Fibroblast of the conjunctiva (primary cell): Measurements from ENCODE around the gene RHBDL1.

ENCODE experiments used
- DNase-seq: peaks from one replicate; pipeline ENCODE4 v3.0.0-alpha.2; 2010; ENCODE audit warnings: low read depth

Gene RHBDL1

DNA sequence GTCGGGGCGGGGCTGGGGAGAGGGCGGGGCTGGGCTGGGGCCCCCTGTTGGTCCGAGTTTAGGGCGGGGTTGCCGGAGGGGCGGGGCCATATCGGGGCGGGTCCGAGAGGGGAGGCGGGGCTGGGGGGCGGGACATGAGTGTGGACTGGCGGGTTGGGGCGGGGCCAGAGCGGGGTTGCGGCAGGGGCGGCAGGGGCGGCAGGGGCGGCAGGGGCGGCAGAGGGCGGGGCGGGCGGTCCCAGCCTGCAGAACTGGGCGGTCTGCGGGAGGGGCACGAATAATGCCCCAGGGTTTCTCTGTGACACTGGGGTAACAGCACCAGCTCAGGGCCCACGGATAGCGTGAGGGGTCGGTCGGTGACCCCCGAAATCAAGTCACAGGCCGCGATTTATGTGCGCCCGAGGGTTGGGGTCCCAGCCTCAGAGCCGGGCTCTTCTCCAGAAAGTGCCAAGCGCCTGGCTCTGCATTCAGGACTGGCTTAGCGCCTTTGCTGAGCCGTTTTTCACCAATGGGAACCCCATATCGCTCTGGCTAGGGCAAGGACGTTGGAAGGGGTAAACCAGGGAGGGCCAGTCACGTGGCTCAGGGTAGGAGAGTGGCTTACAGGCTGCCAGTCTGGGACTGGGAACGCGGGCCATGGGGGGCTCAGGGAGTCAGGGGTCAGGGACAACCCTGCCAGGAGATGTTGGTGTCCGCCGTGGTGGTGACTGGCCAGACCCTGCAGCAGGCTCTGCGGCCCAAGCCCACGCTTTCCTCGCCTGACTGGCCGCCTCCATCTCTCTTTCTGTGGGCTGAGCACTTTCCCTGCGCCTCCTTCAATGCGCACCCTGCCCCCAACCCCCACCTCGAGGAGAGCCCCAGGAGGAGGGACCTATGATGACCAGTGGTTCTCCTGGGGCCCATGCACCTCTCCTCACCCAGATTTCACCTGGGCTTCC is 38.1 kb upstream of the RHBDL1 start:
- peak; percentile 85 for DNase-seq

DNA sequence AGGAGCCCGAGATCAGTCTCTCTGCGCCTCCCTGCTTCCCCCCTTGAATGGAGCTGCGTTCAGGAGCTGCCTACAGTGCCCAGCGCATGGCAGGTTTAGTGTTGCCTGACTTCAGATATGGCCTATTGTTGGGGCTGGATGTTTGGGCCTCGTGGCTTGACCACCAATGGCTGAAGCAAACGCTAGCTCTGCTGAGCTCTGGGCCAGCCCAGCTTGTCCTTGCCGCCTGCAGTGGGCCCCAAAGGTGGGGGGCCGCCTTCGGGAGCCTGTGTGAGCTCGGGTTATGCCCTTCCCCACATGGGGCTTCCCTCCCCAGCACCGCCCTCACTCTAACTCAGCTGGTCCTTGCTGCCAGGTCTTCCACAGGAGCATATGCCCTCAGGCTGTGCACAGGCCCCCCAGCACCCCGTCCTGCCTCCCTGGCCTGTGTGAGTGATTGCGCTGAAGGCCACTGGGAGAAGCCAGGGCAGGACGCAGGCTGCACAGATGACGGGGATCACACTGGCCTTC is 37.4 kb upstream of the RHBDL1 start:
- no peak for DNase-seq

DNA sequence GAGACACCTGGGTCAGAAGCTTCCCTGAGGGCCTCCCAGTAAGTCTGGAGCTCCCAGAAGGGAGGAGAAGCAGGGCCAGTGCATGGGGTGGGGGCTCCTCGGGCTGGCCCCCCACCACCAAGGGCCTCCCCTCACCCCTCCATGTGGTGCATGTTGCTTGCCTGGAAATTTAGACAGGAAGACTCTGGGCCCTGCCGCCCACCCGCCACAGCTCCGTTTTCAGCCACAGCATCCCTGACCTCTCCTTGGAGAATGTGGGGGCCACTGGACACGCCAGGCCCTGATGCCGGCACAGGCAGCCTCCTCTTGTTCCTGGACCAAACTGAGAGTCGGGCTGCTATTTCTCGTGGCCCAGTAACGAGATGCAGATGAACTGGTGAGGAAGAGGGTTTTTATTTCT is 36.6 kb upstream of the RHBDL1 start:
- DNase-seq, result no peak

DNA sequence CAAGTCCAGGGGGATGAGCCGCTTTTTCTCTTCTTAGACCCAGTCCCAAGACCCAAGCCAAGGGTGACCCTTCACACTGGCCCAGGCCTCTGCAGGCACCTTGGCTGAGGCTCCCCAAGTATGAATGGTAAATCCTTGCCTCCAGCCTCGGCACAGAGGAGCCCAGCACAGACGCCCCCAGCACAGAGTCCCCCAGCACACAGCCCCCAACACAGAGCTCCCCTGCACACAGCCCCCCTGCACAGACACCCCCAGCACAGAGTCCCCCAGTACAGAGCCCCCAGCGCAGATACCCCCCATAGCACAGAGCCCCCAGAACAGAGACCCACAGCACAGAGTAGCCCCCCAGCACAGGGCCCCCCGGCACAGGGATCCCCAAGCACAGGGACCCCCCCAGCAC is 34.9 kb upstream of the RHBDL1 start:
- no peak for DNase-seq

DNA sequence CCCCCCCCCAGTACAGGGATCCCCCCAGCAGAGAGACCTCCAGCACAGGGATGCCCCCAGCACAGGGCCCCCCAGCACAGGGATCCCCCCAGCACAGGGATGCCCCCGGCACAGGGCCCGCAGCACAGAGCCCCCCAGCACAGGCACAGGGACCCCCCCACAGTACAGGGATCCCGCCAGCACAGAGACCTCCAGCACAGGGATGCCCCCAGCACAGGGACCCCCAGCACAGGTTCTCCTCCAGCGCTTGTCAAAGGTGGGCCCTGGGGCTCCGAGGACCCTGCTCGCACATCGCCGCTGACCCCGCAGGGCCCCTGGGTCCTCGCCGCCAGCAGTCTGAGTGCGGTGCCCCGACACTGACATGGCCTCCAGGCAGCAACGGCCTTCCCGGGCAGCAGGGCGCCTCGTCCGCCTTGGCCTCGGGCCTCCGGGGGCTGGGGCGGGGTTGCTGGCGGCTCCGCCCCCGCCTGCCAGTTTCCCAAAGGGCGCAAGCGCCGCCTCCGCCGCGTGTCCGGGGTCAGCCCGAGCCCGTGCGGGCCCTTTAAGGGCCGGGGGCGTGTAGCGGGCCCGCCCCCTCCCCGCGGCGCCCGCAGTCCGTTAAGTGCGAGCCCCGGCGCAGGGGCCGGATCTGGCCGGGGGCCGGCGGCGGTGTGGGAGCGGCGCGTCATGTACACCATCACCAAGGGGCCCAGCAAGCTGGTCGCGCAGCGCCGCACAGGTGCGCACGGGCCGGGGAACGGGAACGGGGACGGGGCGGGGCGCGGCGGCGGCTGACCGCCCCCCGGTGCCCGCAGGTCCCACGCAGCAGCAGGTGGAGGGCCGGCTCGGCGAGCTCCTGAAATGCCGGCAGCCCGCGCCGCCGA is 33.9 kb upstream of the RHBDL1 start, which contains the start of gene MCRIP2:
MCRIP2 (plus strand) TSS at position 503 of the 863 bp plus-strand sequence; CDS start at position 667, 164 bp downstream.
- peak; percentile 52 for DNase-seq

DNA sequence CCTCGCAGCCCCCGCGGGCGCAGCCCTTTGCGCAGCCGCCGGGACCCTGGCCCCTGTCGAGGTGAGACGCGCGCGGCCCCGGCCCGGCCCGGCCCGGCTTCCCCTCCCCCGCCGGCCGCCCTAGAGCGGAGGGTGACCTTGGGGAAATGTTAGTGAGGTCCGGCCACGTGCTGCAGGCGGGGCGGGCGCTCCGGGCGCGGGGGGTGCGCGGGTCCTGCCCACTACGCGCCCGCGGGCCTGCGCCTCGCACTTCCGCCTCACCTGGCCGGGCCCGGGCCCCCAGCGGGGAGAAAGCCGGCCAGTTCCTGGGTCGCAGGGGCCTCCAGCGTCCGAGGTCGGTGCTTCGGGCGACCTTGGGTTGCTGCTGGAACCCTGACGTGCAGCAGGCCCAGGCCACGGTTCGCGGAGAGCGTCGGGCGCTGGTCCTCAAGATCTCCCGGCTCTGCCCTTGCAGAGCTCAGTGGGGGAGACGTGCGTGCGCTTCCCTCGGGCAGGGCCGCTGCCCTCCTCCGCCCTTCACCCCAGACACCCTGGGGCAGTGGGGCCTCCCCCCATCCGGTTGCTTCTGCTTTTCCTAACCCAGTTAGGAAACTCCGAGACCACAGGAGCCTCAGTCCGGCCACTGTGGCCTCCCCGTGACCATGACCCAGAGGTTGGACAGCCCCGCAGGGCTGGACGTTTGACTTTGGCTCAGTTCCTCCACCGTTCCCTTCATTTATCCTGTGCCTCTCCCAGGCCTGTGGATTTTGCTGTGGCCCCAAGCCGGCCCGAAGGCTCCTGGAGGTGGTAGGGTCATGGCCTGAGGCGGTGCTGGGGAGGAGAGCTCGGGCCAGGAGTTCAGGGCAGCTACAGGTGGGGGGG is 33.1 kb upstream of the RHBDL1 start:
- no peak for DNase-seq

DNA sequence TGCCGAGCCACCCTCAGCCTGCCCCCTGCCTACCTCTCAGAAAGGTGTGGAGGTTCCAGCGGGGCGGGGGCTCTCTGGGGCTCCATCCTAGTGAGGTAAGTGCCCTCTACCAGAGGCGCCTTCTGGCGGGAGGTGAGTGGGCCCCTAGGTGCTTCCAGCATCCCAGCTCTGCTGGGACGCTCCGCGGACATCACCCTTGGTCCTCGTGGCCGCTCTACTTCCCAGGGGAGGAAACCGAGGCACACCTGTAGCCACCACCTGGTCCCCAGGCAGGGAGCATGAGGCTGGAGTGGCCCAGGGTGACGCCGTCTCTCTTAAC is 32.5 kb upstream of the RHBDL1 start:
- DNase-seq, result no peak

DNA sequence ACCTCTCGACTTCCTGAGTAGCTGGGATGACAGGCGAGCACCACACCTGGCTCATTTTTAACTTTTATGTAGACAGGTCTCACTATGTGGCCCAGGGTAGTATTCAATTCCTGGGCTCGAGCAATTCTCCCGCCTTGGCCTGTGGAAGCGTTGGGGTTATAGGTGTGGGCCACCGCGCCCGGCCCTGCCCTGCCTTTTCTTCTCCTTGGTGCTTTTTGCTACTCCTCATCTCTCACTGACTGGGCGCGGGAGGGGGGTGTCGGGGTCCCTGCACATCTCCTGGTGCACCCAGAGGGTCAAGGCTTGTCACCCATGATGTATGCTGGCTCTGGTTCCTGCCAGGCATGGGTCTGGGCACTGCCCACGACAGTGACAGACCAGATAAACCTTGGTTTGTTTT is 30.9 kb upstream of the RHBDL1 start:
- DNase-seq, result no peak

DNA sequence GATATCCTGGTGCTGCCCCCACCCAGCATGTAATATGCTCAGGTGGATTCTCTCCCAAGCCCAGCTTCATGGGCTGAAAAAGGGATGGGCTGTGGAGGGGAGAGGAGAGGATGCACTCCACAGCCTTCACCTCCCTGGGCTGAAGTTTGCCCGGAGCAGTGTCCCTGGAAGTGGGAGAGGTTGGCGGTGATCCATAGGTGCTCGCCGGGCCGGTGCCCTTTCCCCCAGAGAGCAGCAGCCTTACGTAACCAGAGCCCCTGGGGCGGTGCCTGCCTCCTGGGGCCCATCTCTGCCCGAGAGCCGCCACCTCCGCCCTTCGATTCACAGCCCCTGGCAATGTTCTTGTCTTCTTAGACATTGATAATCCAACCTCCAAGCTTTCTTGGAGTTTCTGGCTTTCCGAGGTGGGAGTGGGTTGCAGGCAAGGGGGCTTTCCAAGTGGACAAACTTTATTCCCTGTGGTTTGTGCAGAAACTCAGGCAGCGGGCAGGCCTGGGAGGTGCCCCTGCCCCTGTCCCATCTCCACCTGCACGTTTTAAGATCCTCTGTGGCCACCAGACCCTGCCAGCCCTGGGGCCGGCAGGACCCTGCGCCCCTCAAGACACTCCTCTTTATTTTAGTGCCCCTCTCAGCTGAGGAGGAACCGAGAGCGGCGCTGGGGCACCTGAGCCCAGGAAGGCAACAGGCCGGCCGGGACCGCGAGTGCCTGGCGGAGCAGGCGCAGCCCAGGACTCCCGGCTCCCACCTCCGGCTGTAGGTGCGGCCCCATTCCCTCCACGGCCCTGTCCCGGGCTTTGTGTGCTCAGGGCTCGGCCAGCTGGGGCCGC is 29.4 kb upstream of the RHBDL1 start:
- no peak for DNase-seq

DNA sequence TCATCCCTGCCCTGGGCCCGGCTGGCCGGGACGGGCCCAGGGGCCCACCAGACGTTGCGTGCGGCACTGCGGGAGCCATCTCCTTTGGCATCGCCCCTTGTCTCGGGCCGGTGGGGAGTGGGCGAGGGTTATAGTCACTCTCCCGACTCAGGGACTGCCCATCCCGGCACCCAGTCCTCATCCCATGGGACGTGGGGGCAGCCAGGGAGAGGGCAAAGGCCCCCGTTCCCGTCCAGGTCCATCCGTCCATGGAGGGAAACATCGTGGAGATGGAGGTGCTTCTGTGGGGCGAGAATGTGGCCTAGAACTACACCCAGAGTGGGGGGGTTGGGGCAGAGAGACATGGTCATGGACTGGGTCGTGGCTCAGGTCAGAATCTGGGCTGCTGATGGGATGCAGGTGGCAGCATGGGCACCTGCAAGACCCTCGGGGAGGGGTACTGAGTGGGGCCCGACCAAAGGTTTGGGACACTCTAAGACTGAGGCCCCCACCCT is 28.7 kb upstream of the RHBDL1 start:
- no peak for DNase-seq

DNA sequence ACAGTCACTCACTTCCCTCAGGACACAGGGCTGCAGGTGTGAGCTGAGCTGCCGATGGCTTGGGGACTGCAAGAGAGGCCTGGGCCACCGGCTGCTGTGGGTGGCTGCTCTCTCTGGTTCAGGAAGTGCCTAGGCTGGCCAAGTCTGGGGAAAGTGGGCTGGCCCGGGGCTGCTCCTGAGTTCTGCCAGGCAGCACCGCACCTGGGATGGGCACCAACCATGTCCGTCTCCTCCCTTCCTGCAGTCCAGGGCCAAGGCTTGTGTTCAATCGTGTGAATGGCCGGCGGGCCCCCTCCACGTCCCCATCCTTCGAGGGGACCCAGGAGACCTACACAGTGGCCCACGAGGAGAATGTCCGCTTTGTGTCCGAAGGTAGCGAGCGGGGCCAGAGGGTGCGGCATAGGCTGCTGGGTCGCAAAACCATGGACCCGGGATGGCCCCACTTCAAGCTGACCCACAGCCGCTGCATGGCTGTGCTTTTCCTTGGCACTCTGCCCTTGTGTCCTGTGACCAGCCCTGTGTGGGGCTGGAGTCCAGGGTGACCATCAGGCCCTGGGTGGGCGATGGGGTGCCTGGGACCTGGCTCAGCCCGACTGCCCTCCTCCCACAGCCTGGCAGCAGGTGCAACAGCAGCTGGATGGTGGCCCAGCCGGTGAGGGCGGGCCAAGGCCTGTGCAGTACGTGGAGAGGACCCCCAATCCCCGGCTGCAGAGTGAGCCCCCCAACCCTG is 28.1 kb upstream of the RHBDL1 start:
- no peak for DNase-seq

DNA sequence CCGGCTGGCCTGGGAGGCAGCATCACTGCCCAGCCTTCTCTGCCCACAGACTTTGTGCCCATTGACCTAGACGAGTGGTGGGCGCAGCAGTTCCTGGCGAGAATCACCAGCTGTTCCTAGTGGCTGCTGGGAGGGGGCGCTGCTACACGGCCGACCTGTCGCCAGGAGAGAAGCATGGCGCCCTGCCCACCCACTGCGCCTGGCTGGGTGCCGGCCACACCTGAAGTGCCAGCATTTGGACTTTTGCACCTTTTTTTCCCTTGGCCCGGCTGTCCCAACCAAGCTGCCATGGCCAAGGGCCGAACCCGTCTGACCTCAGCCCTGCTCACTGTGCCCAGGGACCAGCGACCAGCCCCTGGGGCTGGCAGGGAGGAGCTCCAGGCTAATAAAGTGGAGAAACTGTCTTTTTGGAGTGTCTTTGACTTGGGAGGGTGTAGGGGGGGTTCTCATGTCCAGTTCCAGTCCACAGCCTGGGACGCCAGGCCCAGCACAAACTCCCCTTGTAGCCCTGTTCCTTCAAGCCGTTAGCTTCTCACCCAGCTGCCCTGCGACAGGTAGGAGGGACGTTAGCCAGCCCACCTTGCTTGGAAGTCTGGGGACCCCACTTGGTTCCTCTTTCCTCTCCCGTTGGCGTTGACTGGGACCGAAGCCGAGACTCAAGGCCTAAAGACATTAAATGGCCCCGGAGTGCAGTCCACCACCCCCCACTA is 27.2 kb upstream of the RHBDL1 start:
- DNase-seq, result no peak

DNA sequence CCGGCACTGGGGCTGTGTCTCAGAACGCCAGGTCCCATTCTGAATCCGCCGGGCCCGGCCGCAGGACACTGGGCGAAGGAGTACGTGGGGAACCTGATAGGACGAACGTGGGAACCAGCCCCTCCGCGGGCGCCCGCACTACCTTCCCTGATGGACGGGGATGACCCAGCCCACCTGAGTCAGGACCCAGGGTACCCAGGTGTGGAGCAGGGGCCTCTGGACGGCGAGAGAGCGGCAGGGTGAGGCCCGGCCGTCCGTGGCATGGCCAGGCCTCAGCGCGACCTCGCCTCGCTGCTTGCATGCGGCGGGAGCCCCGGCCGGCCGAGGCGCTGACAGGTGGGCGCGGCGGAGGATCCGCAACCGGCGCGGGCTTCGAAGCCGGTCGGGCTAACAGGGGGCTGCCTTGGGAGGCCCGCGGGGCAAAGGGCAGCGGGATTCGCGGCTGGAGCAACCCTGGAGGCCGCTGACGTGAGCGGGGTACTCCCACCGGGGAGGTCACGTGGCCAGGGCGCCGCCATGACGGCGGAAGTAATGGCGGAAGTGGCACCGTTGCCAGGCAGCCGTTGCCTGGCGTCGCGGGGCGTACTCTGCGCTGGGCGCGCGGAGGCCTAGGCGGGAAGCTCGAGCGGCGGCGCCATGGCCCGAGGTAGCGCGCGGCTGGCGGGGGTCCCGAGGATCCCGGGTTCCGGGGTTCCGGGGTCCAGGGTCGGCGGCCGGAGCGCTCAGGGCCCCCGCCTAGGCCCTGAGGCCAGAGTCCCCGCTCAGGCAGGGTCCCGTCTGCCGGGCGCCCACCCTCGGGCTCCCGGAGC is 26.5 kb upstream of the RHBDL1 start, which contains the start of gene WDR90:
WDR90 (plus strand) TSS at position 585 of the 809 bp plus-strand sequence; CDS start at position 637, 52 bp downstream.
- DNase-seq, result peak; percentile 76

DNA sequence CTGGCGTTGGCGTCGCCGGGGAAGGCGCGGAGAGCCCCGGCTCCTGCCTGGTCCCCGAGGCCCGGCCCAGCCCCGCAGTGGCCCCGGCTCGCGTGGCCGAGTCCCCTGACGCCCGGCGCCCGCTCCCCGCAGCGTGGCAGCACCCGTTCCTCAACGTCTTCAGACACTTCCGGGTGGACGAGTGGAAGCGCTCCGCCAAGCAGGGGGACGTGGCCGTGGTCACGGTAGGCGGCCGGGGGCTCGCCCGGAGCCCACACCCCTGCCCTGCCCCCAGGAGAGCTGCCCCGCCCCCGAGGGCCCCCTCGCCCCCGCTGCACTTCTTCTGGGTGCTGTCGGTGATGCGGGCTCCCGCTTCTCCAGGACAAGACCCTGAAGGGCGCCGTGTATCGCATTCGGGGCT is 25.8 kb upstream of the RHBDL1 start:
- DNase-seq, result no peak

DNA sequence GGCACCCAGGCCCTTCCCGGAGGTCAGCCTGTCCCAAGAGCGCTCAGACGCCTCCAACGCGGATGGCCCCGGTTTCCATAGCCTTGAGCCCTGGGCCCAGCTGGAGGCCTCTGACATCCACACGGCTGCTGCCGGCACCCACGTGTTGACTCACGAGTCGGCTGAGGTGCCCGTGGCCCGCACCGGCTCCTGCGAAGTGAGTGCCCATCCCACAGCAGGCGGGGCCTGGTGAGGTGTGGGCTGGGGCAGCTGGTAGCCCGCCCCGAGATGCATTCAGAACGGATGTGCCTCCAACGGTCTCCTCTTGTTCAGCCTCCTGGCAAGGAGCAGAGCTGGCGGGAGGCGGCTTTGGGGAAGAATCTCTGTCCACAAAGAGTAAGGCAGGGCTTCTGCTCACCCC is 23.6 kb upstream of the RHBDL1 start:
- DNase-seq, result no peak

DNA sequence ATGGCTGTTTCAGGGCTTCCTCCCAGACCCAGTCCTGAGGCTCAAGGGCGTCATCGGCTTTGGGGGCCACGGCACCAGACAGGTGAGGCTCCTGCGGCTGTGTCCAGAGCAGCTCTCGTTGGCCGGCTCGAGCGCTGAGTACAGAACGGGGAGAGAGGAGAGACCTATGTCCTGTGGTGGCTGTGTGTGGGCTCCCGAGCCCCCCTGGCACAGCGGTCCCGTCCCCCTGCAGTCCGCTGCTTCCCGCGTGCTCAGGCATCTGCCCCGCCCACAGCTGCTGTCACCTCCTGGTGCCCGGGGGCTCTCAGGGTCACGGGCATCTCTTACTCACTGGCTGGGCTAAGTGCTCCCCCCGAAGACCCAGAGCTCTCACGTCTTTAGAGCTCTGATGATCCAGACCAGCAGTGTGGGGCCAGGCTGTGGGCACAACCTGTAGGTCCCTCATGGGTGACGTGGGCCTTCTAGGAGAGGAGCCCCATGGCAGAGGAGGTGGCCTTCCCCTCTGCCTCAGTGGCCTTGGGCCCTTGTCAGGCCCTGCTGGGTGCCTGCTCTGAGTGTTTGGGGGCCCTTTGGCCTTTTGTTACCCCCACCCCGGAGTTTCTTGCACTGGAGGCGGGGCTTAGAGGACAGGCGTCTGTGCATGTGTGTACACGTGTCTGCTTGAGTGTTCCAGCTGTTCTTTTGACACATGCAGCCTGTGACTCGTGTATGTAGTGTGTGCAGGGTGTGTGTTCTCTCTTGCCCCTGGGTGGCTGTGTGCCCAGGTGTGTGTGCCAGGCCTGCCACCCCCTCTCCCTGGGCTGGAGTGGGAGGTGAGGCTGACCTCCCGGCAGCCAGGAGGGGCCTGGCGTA is 22.8 kb upstream of the RHBDL1 start:
- no peak for DNase-seq

DNA sequence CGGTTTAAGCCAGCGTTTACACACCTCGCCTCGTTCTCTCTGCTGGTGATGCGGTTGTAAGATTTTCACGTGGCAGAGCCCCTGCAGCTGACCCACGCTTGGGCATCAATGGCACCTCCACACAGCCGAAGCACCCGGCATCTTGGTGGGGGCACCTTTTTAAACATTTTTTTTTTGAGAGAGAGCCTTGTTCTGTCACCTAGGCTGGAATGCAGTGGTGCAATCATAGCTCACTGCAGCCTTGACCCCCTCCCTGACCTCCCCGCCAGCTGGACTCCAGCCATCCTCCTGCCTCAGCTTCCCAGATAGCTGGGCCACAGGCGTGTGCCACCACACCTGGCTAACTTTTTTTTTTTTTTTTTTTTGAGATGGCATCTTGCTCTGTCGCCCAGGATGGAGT is 21.4 kb upstream of the RHBDL1 start:
- no peak for DNase-seq

DNA sequence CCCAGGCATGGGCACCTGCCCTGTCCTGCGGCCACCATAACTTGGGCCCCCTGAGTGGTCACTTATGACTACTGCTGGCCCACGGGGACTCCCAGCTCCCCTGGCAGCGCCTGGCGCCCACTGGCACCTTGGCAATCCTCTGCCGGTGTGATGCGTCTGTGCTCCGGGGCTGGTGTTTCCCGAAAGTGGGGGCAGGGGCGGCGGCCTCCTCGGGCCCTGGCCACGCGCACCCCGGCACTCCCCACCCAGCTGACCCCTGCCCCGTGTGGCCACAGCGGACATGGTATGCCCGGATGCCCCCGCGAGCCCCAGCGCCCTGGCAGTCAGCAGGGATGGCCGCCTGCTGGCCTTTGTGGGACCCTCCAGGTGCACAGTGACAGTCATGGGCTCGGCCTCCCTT is 18.0 kb upstream of the RHBDL1 start:
- DNase-seq, result no peak
